CD4-positive, alpha-beta T cell treated with Interleukin-6 at 100 ng/mL for 8 hours (primary cell): Measurements from ENCODE around the gene HHATL.

Source experiments
- DNase-seq: peaks from one replicate; pipeline ENCODE4 v3.0.0-alpha.2; 2020; ENCODE audit warnings: mixed read lengths, low spot score

HHATL gene

DNA sequence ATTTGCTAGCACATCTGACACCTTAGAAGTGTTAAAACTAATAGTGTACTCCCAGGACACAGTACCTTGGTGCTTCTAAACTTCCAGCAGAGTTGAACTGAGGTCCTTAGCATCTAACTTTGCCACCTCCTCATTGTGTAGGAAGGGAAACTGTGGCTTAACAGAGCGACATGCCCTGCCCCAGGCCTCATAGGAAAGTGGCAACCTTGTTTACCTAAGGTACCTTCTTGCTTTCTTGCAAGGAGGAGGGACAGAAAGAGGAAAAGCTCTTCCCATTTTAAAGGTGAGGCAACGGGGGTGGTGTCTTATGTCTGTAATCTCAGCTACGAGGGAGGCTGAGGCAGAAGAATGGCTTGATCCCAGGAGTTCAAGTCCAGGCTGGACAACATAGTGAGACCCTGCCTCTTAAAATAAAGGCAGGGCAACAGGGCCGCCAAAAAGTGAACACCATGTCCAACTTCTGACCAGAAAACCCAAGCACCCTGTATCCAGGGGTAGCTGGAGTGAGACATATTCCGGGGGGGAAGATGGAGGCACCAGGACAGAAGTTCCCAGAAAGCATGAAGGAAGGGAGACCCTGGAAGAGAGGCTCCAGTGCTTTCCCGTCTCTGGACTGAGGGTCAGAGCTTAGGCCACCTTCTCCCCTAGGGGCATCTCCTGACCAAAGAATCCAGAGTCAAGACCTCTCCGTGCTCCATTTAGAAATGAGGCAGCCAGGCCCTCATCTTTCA, 17.8 kb downstream of the HHATL start:
- no peak for DNase-seq

- DNase-seq = no peak
Observed at GRCh38 chr3:42683875-42684598, 18.6 kb downstream of the HHATL start.

DNA sequence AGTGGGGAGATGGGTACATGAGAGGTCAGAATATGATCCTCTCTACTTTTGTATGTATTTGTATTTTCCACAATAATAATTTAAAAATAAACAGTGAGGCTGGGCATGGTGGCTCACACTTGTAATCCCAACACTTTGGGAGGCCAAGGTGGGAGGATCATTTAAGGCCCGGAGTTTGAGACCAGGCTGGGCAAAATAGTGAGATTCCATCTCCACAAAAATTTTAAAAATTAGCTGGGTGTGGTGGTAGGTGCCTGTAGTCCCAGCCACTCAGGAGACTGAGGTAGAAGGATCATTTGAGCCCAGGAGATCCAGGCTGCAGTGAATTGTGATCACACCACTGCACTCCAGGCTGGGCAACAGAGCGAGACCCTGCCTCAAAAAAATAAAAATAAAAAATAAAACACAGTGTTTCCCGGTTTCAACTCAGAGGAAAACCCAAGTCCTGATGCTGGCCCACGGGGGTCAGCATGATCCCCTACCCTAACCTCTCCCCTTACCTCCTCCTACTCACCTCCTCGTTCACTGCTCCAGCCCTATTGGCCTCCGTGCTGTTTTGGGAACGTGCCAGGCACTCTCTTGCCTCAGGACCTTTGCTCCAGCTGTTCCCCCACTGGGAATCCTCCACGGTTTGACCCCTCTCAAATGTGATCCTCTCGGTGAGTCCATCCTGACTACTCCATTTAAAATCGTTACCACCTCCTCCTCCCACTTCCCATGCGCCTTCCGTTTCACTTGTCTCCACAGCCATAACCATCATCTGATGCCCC, 20.1 kb downstream of the HHATL start:
- DNase-seq = no peak

DNA sequence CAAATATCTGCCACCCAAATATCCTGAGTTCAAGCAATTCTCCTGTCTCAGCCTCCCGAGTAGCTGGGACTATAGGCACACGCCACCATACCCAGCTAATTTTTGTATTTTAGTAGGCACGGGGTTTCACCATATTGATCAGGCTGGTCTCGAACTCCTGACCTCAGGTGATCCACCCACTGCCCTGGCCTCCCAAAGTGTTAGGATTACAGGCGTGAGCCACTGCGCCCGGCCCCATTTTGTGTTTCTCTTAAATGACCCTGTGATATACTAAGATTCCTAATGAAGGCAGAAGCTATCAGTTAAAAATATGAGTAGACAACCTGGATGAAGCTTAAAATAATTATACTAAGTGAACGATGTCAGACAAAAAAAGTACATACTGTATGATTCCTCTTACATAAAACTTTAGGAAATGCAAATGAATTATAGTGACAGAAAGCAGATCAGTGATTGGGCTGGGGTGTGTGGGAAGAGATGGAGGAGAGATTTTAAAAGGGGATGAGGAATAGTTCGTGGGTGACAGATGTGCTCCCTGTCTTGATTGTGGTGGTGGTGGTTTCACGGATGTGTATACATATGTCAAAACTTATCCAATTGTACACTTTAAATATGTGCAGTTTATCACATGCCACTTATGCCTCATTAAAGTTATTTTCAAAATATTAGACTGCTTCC, 21.1 kb downstream of the HHATL start:
- no peak for DNase-seq

DNA sequence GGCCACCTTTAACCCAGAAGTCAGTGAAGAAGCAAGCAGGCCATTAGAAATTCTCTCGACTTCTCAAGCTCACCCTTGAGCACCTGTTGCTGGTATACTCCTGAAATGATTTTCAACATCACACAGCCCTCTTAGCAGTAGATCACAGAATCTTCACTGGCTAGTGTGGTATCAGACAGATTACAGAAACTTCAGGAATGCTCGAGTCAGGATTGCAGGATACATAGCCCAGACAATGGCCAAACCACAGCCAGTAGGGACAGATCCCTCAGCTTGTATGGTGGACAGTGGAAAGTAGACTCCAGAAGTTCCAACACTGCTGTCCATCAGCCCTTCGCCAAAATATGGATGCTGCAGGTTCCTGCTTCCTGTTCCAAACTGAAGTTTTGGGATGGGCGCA, 21.8 kb downstream of the HHATL start:
- no peak for DNase-seq

- no peak for DNase-seq
Observed at GRCh38 chr3:42680271-42680670, 22.3 kb downstream of the HHATL start.

GRCh38 chr3:42678447-42678846, 24.2 kb downstream of the HHATL start:
- no peak for DNase-seq

DNA sequence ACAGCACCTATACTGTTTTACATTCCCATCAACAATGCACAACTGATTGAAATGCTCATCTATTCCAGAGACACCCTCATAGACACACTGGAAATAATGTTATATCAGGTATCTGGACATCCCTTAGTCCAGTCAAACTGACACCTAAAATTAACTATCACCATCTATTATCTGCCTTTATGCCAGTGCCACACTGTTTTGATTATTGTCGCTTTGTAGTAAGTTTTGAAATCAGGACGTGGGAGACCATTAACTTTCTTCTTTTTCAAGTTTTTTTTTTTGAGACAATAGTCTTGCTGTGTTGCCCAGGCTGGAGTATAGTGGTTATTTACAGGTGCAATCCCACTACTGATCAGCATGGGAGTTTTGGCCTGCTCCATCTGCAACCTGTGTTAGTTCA, 26.7 kb downstream of the HHATL start:
- DNase-seq = no peak

- no peak for DNase-seq
Observed at GRCh38 chr3:42674146-42674545, 28.5 kb downstream of the HHATL start.

DNA sequence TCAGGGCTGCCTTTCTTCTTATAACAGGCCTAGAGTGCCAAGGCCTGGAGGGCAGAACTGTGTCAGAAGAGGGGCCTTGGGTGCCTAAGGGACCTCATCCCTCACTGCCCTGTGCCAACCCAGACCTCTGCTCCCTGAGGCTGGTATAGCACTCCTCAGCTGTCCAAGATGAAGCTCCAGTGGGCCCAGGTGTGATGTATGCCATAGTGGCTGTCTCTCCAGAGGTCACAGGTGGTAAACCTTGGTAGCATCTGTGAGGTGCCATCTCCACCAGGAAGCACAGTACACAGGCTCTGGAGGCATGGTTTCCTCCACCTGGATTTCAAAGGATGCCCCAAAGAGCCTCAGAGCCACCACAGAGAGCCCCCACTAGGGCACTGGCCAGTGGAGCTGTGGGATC, 29.5 kb downstream of the HHATL start:
- DNase-seq = no peak

DNA sequence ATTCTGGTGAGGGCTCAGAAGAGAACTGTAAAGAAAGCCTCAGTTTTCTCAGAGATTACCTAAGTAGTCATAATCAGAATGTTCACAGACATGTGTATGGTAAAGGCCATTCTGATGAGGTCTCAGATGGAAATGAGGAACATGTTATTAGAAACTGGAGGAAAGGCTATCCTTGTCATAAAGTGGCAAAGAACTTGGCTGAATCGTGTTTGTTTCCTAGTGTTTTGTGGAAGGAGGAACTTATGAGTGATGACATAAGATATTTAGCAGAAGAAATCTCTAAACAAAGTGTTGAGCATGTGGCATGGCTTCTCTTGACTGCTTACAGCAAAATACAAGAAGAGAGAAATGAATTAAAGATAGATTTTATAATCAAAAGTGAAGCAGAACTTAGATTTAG, 30.1 kb downstream of the HHATL start:
- no peak for DNase-seq

- DNase-seq = no peak
Observed at GRCh38 chr3:42670670-42671069, 31.9 kb downstream of the HHATL start.

DNA sequence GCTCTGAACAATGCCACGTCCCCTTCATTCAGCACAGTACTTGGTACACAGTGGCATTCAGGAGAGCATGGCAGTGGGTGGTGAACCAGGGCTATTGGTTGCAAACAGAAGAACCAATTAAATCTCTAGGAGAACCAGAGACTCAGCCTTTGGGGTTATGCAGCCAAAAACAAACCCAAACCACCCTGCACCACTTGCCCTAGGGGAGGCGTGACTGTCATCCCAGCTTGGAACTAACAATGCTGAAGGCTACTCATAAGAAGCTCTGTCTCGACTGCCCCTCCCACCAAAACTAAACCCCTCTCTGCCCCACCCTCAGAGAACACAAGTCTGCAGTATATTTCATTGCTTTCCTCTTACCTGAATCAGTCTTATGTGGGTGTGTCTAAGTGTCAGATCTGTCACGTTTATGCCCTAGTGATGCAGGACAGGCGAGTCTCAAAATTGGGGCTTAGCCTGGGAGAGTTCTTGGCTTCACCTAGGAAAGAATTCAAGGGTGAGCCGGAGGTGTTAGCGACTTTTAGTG, 32.5 kb downstream of the HHATL start:
- no peak for DNase-seq

DNA sequence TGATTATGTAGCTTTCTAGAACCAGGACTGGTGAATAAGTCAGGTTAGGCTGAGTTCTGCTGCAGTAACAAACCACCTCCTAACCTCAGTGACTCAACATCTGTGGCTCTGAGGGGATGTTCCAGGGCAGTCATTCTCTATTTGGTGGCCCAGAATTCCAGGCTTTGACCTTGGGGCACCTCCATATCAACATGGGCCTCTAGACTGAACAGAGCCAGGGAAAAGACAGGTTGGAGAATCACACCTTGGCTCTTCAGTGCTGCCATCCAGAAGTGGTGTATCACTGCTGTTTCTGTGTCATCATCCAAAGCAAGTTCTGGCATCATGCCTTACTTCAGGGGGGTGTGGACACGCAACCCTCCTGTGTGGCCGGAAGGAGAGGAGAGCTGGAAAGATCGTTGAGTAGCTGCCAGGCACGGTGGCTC, 33.8 kb downstream of the HHATL start:
- no peak for DNase-seq

GRCh38 chr3:42668413-42668760, 34.2 kb downstream of the HHATL start:
- no peak for DNase-seq

- DNase-seq = no peak
Observed at GRCh38 chr3:42667523-42668412, 34.8 kb downstream of the HHATL start.

- no peak for DNase-seq
Observed at GRCh38 chr3:42667096-42667522, 35.5 kb downstream of the HHATL start.

DNA sequence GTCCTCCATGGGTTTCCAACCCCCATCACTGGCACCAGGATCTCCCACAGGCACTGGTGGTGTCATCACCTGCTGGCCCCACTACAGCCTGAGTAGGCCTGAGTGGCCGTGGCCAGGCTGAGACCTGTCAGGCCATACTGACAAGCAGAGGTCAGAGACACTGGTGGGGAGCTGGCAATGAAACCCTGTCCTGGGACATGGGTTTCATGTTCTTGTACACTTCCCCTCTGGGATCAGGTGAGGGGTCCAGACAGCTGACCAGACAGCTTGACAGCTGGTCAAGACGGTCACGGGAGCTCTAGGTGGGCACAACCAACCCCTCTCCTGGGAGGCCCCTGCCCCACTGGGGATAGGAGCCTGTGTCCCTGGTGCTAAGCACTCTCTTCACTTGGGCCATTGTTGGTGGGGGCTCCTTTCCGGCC, 36.0 kb downstream of the HHATL start:
- no peak for DNase-seq

GRCh38 chr3:42666022-42666421, 36.6 kb downstream of the HHATL start:
- no peak for DNase-seq

GRCh38 chr3:42665050-42665878, 37.3 kb downstream of the HHATL start:
- DNase-seq = no peak
